ENCODE results near the gene NT5C3B.

The NT5C3B gene

GRCh38 chr17:41810659-41811548 lies 25.1 kb downstream of the NT5C3B start:
- DNase-seq (ENCODE audit: low read depth) = no peak

DNA sequence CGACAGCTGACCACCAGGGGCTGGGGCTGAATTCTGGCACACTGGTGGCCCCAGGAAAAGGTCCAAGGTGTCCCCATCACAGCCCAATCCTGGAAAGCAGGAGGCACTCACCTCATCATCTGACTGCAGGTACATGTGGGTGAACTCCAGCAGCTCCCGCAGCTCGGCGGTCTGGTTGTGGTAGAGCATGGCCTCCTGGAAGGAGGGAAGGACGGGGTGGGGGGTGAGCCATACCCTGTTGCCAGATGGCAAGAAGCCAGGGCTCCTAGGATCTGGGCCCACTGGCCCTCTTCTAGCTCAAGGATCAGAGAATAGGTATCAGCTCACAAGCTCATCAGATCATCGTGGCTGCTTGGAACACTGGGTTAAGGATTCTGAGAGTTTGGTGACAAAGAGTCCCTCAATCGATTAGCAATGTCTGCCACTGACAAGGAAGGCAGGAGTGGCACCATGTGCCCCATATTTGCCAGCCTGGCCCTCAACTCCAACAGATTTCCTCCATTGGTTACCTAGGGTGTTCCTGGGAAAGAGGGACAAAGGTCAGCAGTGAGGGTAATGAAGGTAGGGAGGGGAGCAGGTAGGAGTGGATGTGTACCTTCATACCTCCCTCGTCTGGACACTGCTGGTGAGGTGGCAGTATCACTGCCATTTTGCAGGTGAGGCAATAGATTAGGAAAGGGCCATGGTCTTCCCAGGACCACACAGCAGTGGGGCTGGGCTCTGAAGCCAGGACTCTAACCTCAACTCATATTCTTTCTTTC lies 29.2 kb downstream of the NT5C3B start:
- DNase-seq (ENCODE audit: low read depth) = no peak

DNA sequence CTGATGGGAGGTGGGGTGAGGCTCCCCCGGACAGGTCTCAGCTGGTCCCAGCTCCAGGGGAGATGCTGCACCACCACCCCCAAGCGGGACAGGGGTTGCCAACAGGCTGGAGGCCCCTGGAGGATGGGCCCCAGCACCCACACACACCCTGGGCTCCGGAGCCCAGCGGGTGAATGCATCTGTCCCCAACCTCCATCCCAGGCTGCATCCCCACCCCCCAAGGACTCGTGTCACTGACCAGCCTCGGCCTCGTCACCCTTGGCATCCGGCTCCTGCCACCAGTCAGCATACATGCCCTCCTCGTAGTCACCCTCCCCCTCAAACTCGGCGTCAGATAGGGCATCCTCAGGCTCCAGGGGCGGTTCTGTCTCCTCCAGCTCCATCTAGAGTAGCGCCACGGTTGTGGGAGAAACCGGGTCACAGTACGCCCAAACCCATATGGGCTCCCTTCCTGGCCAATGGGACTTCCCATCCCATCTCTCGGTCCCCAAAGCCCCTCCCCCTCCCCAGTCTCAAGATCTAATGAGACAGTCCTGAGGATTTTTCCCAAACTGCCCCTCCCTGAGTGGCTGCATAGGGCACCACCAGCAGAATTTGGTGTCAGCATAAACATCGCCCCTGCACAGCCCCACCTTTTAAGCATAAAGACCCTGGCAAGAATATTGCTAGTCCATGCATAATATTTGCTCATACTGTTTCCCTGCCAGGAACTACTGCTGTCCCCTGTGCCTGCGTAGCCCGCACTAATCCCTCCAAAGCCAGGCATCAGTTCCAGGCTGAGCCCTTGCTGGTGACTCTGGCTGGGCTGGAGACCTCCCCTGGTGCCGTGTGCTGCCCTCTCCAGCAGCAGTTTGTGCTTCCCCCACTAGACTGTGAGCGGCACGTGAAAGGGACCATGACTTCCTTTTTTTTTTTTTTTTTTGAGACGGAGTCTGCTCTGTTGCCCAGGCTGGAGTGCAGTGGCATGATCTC lies 32.7 kb downstream of the NT5C3B start:
- no peak for DNase-seq (ENCODE audit: low read depth)

GRCh38 chr17:41801374-41802271 lies 34.4 kb downstream of the NT5C3B start:
- DNase-seq (ENCODE audit: low read depth) = peak; percentile 75

DNA sequence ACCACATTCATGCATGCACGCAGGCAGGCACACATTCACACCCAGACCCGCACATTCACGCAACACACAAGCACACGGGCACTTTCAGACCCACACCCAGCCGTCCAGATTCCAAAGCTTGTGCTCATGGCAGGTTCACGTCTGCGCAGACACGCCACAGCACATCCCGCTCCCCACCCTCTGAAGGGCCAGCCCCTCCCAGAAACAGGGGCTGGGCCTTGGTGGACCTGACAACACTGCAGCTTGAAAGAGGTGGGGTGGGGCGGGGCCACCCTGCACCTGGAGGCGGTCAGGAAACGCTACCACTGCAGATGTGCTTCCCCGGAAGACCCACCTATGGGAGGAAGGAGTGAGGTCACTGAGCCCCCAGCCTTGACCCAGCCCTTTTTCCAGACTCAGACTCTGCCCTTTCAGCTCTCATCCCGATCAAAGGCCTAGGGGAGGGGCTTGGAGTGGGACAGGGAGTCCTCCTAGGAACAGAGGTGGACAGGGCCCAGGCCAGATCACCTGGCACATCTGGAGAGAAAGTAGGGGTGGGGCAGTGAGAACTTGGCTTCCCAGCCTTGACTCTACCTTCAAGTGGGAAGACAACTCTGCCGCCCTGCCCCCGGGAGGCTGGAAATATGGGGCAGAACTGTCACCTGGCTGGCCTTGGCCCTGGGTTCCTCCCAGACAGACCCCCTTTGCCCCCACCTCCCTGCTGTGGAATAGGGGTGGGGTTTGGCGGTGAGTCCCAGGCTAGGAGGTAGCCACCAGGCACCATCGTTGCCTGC lies 35.2 kb downstream of the NT5C3B start:
- no peak for DNase-seq (ENCODE audit: low read depth)

- no peak for DNase-seq (ENCODE audit: low read depth)
Observed at GRCh38 chr17:41799366-41799765, 36.7 kb downstream of the NT5C3B start.

DNA sequence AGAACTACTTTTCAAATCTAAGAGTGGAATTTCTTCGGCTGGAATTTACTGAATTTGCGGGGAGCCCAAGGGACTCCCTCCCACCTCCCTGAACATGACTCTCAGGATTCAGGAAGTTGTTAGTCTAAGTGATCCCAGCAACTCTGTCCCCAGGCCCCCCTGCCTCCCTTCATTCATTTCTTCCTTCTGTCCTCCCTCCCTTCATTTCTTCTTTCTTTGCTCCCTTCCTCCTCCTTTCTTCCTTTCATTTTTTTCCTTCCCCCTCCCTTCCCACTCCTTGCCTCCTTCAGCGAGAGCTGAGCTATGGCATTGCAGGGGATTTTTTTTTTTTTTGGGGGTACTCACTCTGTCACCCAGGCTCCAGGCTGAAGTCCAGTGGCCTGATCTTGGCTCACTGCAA lies 38.7 kb downstream of the NT5C3B start:
- no peak for DNase-seq (ENCODE audit: low read depth)

GRCh38 chr17:41796121-41796895 lies 39.7 kb downstream of the NT5C3B start:
- DNase-seq (ENCODE audit: low read depth) = no peak

DNA sequence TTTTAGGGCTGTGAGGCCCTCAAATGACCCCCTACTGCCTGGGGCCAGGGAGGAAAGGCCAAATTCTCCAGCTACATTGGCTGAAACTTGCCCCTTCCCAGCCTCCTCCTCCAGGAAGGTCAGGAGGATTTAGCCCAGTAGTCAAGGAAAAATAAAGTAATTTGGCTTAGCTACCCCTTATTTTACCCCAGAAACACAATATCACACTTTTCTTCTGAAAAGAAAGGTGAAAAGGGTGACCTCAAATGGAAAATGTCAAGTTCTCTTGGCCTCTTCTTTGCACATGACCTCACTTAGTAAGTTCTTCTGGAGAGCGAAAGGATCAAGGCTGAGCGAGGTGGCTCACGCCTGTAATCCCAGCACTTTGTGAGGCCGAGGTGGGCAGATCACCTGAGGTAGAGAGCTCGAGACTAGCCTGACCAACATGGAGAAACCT lies 41.5 kb downstream of the NT5C3B start:
- DNase-seq (ENCODE audit: low read depth) = no peak

DNA sequence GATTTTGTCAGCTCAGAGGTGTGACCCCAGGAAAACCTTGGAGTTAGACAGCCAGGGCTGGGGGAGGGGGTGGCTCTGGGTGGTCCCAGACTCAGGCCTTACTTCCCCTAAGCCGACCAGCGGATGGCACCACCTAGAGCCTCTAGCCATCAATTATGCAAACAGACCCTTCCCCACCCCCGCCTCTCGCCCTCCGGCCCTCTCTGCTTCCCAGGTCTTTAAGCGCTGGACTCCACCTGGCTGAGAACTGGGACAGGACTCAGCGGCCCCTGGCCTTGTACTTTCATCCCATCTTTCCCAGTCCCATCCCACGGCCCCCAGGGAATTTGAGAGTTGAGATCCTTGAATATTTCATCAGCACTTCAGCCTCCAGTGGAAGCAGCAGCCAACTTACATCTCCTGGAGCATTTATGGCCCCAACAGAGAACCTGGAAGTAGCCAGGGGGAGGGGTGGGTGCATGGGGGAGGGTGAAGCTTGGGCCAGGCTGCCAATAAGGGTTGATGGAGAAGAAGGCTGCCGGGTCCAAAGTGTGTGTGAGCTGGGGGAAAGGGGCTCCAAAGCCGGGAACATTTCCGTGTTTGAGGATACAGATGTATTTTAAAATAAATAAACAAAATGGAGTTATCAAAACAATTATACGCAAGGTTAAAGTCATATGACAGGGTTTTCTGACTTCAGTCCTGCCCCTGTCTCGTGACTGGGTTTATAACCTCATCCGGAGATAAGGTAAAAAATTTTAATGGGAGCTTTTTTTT lies 42.1 kb downstream of the NT5C3B start:
- no peak for DNase-seq (ENCODE audit: low read depth)

DNA sequence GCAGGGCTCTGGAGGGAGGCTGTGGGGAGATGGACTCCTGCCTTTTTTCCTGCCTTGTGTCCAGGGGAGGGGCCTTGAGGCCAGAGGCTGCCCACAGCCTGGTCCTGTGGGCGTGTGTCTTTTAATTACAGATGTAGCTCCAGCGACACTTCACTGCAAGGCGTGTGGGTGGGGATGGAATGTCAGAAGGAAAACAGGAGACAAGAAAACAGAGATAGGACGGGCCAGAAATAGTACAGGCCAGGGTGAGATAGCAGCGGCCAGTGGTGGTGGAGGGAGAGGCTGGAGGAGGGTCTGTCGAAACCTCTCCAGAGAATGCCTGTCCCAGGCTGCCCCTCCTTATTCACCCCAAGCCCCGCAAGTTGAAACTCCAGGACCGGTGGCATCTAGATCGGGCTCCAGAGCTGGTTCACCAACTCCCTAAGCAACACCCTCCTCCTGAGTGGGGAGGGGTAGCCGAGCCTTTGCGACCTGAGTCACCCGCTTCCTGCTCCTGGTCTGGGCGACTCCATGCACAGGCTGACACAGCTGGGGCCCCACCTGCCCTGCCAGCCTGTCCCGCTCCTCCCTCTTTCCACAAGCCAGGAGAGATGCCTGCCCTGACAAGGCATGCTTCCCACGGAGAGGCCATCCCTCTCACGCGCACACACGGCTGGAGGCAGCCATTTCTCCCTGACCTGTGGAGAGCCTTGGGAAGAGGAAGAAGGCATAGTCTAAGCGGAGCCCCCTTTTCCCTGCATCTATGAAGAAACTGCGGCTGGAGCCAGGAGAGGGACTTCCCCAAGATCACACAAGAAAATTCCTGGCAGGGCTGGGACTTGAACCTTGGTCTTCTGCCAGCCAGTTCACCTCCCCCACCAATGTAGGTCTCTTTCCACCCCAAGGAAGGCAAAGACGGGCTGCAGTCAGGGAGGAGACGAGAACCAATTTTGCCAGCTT lies 42.9 kb downstream of the NT5C3B start:
- no peak for DNase-seq (ENCODE audit: low read depth)

DNA sequence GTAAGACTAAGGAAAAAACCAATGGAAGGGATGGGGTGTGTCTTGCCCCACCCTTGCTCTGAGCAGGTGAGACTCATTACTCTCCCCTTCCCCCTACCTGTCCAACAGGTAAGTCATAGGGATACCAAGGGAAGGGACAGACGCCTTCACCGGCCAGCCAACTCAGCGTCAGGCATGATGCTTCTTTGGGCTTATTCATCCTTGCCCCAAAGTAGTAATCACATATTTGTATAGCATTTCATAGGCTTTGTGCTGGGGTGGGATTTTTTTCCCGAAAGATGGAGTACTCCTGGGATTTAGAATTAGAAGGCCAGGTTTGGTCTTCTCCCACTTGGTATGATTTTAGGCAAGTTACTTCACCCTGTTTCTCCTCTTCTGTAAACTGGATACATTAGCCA lies 49.0 kb downstream of the NT5C3B start:
- DNase-seq (ENCODE audit: low read depth) = no peak

DNA sequence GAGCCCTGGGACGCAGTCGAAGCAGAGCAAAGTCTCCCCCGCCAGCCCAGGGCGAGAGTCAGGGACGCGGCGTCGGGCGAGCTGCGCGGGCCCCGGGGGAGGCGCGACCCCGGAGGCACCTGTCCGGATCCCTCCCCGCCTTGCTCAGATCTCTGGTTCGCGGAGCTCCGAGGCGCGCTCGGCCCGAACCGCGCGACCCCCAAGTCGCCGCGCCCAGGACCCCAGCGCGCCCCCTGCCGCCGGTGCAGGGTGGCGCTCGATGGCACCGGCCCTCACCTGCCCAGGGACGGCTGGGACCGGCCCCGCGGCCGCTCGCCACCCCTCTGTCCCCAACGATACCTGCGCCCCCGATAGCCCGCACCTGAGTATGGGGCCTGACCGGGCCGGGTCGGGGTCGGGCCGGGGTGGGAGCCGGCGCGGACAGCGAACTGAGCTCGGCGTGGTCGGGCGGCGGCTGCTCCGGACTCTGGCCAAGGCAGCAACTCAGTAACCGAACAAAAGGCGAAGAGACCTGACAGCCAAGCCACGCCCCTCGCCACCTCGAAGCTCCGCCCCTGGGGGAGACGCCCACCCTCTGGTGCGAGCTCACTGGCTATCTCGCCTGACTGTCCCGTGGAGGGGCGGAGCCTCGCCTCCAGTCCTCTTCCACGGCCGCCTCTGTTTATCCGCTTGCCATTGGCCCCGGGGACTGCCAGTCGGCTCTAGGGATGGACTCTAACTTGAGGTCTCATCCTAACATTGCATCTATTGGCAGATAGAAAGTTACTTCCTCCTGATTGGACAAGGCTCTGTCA lies 49.6 kb downstream of the NT5C3B start, which contains the start of gene JUP:
TSS of gene JUP (minus strand) at position 485 of the 794 bp plus-strand sequence. CDS start 14,857 bp downstream, outside the sequence.
- peak; percentile 78 for DNase-seq (ENCODE audit: low read depth)

- DNase-seq (ENCODE audit: low read depth) = no peak
Observed at GRCh38 chr17:41785859-41786226, 50.2 kb downstream of the NT5C3B start.

GRCh38 chr17:41785091-41785858 lies 50.8 kb downstream of the NT5C3B start:
- no peak for DNase-seq (ENCODE audit: low read depth)

All from activated T-cell treated with anti-CD3 and anti-CD28 coated beads for 1 hour (primary cell).